Muscle of leg (tissue), 11 donors: ENCODE results near the gene TMIGD3. TPM values are rescaled to one million over a fixed set of nuclear protein-coding genes. Genes with fewer than 3 reads are reported as not detected.

Experiments used
- DNase-seq: peaks from one replicate; pipeline ENCODE4 v3.0.0; 2013
- H3K27ac ChIP-seq: one replicate; pipeline ENCODE4 v1.5.1; 2013; ENCODE audit warnings: mild to moderate bottlenecking, low read length, control low read depth
- H3K27me3 ChIP-seq: one replicate; pipeline ENCODE4 v1.6.1; 2013; ENCODE audit warnings: low read length; ENCODE audit not compliant: control insufficient read depth, insufficient read depth
- H3K36me3 ChIP-seq: one replicate; pipeline ENCODE4 v1.6.1; 2013; ENCODE audit warnings: low read length; ENCODE audit not compliant: control insufficient read depth, insufficient read depth
- H3K4me1 ChIP-seq: one replicate; pipeline ENCODE4 v1.6.1; 2013; ENCODE audit warnings: low read length; ENCODE audit not compliant: control insufficient read depth, insufficient read depth
- H3K4me3 ChIP-seq: one replicate; pipeline ENCODE4 v1.5.1; 2013; ENCODE audit warnings: low read length, control low read depth
- H3K9me3 ChIP-seq: replicated peaks from 2 replicates; pipeline ENCODE4 v1.6.1; 2013; ENCODE audit warnings: low read depth, low read length; ENCODE audit not compliant: control insufficient read depth
- WGBS: methylation state at CpG from one replicate; pipeline ENCODE4 v1.1.5; 2013; ENCODE audit warnings: missing lambda C conversion rate; ENCODE audit not compliant: insufficient coverage; 5-methylcytosine and 5-hydroxymethylcytosine counted together
- polyA plus RNA-seq, 8 donors: library from polyadenylated mRNA; unstranded; fragments of 120-200 nt; gene quantifications; one replicate each; pipeline versions ENCODE4 v1.2.1 to v1.2.3, GENCODE V29; 2013; ENCODE audit warnings: inconsistent platforms in 1 of 8, low replicate concordance in 1 of 8; ENCODE audit not compliant: insufficient read length in 8 of 8, insufficient read depth in 1 of 8
- total RNA-seq: library from RNA; stranded (reverse); fragments of 120-200 nt; gene quantifications from one replicate; pipeline ENCODE4 v1.2.4, GENCODE V29; 2013

The TMIGD3 gene
- total and polyA plus RNA-seq, 9 donors = 0.22 to 1.1 (median 0.66) TPM

- no peak overlapping the region for H3K4me3 ChIP-seq
- H3K4me1 ChIP-seq = no peaks in the 10 kb centered on the region
- peaks cover 21% of the 10 kb centered on the region for H3K36me3 ChIP-seq
- no peak overlapping the region for H3K27ac ChIP-seq
- no peaks in the 10 kb centered on the region for H3K9me3 ChIP-seq
- no peak for DNase-seq
- H3K27me3 ChIP-seq = no peaks in the 10 kb centered on the region
- WGBS = 80% methylated on average over 1 of the region's 2 CpGs
Observed at GRCh38 chr1:111467865-111468716, 35.3 kb downstream of the TMIGD3 start.

- no CpG with 5 or more reads among the region's 1 CpG for WGBS
- Histone ChIP-seq H3K4me3 (no peak overlapping the region), H3K9me3 (no peaks in the 10 kb centered on the region), H3K27me3 (no peaks in the 10 kb centered on the region), H3K27ac (no peak overlapping the region), H3K4me1 (no peaks in the 10 kb centered on the region), H3K36me3 (peaks cover 23% of the 10 kb centered on the region)
- DNase-seq = no peak
Observed at GRCh38 chr1:111466480-111466879, 37.0 kb downstream of the TMIGD3 start.

DNA sequence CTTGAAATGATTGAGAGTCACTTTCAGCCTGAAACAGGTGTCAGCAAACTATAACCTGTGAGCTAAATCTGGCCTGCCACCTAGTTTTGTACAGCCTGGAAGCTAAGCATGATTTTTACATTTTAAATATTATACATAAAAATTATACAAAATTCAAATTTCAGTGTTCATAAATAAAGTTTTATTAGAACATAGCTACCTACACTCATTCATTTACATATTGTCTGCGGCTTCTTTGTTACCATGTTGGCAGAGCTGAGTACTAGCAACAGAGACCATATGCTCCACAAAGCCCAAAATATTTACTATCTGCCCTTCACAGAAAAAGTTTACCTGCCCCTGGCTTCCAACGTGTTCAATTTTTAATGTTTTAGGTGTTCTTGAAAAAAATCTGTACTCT, 37.7 kb downstream of the TMIGD3 start:
- H3K9me3 ChIP-seq = no peaks in the 10 kb centered on the region
- no peaks in the 10 kb centered on the region for H3K4me1 ChIP-seq
- no peaks in the 10 kb centered on the region for H3K27me3 ChIP-seq
- no peak for DNase-seq
- no peak overlapping the region for H3K27ac ChIP-seq
- H3K36me3 ChIP-seq = peaks cover 22% of the 10 kb centered on the region
- H3K4me3 ChIP-seq = no peak overlapping the region
- no CpG with 5 or more reads among the region's 2 CpGs for WGBS

GRCh38 chr1:111463029-111463683, 40.3 kb downstream of the TMIGD3 start:
- Histone ChIP-seq H3K36me3 (peaks cover 23% of the 10 kb centered on the region), H3K4me3 (no peak overlapping the region), H3K4me1 (no peaks in the 10 kb centered on the region), H3K27me3 (no peaks in the 10 kb centered on the region), H3K9me3 (no peaks in the 10 kb centered on the region), H3K27ac (no peak overlapping the region)
- whole genome bisulfite sequencing = 100% methylated on average over 1 of the region's 4 CpGs
- DNase-seq = peak; percentile 60

GRCh38 chr1:111462370-111463028, 40.9 kb downstream of the TMIGD3 start:
- Histone ChIP-seq H3K4me1 (no peaks in the 10 kb centered on the region), H3K27ac (no peak overlapping the region), H3K9me3 (no peaks in the 10 kb centered on the region), H3K27me3 (no peaks in the 10 kb centered on the region), H3K4me3 (no peak overlapping the region), H3K36me3 (peaks cover 26% of the 10 kb centered on the region)
- DNase-seq = no peak
- WGBS = no CpG with 5 or more reads among the region's 4 CpGs

- Histone ChIP-seq H3K4me1 (no peaks in the 10 kb centered on the region), H3K4me3 (no peak overlapping the region), H3K27ac (no peak overlapping the region), H3K36me3 (peaks cover 28% of the 10 kb centered on the region), H3K27me3 (no peaks in the 10 kb centered on the region), H3K9me3 (no peaks in the 10 kb centered on the region)
- no peak for DNase-seq
- no CpG with 5 or more reads among the region's 6 CpGs for WGBS
Observed at GRCh38 chr1:111461765-111462164, 41.7 kb downstream of the TMIGD3 start.

DNA sequence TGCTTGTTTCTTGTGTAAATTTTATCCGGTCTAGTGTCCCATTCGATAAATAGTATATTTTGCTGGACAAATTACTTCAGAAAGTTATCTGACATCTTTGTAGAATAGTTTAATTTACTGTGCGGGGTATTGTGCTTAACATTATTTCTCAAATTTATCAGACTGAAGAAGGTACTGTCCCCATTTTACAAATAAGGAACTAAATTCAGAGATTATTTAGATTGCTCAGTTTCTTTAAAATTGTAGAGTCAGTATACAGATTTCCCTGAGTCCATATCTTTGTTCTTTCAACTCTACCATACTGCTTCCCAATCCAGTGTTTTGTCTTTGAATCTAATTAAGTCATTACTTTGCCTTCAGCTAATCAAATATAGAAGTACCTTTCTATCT, 47.8 kb downstream of the TMIGD3 start:
- WGBS = no CpG with 5 or more reads among the region's 3 CpGs
- H3K4me1 ChIP-seq = peaks cover 2% of the 10 kb centered on the region
- no peaks in the 10 kb centered on the region for H3K9me3 ChIP-seq
- H3K4me3 ChIP-seq = no peak overlapping the region
- no peak overlapping the region for H3K27ac ChIP-seq
- no peak for DNase-seq
- H3K27me3 ChIP-seq = no peaks in the 10 kb centered on the region
- peaks cover 35% of the 10 kb centered on the region for H3K36me3 ChIP-seq

- Histone ChIP-seq H3K9me3 (no peaks in the 10 kb centered on the region), H3K4me3 (no peak overlapping the region), H3K27ac (no peak overlapping the region), H3K27me3 (no peaks in the 10 kb centered on the region), H3K4me1 (peaks cover 5% of the 10 kb centered on the region), H3K36me3 (peaks cover 35% of the 10 kb centered on the region)
- no peak for DNase-seq
- WGBS = no CpG with 5 or more reads among the region's 5 CpGs
Observed at GRCh38 chr1:111454859-111455641, 48.4 kb downstream of the TMIGD3 start.

- Histone ChIP-seq H3K27me3 (no peaks in the 10 kb centered on the region), H3K36me3 (peaks cover 28% of the 10 kb centered on the region), H3K4me1 (peaks cover 5% of the 10 kb centered on the region), H3K4me3 (no peak overlapping the region), H3K9me3 (no peaks in the 10 kb centered on the region), H3K27ac (no peak overlapping the region)
- no CpG with 5 or more reads among the region's 3 CpGs for WGBS
- no peak for DNase-seq
Observed at GRCh38 chr1:111453706-111454105, 49.7 kb downstream of the TMIGD3 start.
